GM19468 (cell line): Measurements from ENCODE around the gene ANO4.
"Not testable (repeated sequence)": the region's sequence is repeated elsewhere in the genome, so short reads cannot be mapped to it uniquely, and the experiment has no call there.

Source experiments
- ATAC-seq: cut with Tn5 transposase; IDR thresholded peaks from one replicate; pipeline ENCODE4 v1.9.1; 2021; ENCODE audit warnings: mild to moderate bottlenecking, moderate library complexity, moderate number of reproducible peaks; ENCODE audit not compliant: unreplicated experiment; ENCODE audit errors: extremely low read depth

Gene ANO4

DNA sequence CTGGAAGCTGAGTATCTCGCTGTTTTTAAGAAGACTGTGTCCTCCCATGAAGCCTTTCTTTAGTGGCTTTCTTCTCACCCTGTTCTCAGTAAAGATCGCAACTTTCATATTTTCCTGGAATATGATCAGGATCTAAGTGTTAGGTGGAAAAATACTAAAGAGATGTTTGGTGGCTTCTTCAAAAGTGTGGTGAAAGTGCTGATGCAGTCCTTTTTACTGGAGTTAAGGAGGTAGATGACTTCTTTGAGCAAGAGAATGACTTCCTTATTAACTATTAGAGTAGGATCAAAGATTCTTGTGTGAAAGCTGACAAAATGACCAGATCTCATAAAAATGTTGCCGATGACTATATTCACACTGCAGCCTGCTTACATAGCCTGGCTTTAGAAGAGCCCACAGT, 273.8 kb downstream of the ANO4 start:
- no peak for ATAC-seq

GRCh38 chr12:101068836-101069235, 274.3 kb downstream of the ANO4 start:
- ATAC-seq: no peak

DNA sequence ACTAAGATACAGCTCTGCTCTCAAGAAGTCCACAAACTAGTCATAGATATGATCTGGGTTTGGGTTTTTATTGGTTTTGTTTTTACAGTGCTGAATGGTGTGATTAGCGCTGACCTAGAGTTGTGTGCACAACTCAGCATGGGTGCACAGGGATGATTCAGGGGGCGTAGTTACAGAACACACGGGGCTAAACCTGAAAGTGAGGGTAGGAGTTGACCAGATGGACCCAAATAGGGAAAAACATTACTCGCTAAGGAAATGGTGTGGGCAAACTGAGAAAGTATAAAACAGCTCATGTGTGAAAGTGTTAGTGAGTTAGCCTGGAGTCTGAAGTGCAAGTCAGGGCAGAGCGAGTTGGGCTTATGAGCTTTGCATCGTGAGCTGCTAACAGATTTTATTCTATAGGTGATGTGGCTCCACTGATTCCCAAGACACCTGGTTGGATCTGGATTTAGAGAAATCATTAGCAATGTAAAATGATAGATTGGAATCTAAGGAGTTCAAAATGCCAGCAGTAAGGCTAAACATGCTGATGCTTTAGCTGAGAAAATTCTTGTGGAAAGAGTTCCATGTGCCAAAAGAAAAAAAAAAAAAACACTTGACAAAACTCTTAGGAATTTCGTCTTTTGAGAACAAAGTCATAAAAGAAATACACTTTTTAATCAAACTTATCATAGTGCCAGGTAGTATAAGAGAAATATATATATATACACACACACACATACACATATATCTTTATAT, 280.5 kb downstream of the ANO4 start:
- ATAC-seq: no peak

- ATAC-seq: no peak
Measured at GRCh38 chr12:101076921-101077320, 282.3 kb downstream of the ANO4 start.

DNA sequence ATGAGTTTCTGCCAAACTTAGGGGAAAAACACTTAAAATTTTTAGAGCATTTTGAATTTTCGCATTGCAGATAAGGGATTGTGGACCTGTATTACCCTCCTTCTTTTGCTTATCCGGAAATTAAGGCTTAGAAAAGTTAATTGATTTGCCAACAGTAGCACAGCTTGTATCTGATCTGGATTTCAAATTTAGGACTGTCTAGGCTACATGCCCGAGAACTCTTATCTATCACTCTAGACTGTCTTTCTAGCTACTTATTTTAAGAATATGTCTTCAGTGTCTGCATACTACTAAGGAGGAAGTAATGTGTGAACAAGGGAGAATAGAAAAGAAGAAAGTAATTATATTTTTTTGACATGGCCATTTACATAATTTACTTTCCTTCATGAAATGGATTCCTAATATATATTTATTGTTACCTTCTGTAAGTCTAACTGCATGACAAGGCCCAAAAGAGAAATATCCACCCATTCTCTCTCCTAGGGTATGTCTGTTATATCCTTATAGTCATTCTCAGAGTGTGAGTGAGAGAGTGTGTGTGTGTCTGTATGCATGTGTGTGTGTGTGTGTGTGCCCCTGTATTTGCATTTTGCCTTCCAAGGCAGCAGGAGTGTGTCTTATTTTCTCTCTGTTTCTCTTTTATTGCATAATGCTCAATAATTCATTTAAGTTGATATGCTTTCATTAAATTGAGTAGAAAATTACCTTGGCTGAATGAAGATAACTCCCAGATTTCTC, 283.4 kb downstream of the ANO4 start:
- no peak for ATAC-seq

- no peak for ATAC-seq
Measured at GRCh38 chr12:101078536-101079285, 284.1 kb downstream of the ANO4 start.

DNA sequence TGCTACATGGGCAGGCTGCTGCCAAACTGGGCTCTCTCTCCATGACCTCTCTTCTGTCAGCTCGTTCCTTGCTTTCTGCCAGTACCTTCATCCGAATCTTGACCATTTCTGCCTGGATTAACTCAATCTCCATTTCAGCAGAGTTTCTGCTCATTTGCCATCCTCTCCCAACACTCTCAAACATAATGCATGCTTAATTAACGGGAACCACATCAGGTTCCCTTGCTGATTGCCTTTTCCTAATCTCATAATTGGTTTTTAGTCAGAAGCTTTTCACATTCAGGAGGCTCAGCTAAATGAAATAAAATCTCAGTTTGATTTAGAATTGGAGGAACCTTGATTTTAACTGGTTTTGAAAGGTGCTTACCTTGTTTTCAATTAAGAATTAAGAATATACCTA, 288.1 kb downstream of the ANO4 start:
- no peak for ATAC-seq

- ATAC-seq: no peak
Measured at GRCh38 chr12:101086490-101087135, 292.0 kb downstream of the ANO4 start.

- no peak for ATAC-seq
Measured at GRCh38 chr12:101087920-101088319, 293.3 kb downstream of the ANO4 start.

DNA sequence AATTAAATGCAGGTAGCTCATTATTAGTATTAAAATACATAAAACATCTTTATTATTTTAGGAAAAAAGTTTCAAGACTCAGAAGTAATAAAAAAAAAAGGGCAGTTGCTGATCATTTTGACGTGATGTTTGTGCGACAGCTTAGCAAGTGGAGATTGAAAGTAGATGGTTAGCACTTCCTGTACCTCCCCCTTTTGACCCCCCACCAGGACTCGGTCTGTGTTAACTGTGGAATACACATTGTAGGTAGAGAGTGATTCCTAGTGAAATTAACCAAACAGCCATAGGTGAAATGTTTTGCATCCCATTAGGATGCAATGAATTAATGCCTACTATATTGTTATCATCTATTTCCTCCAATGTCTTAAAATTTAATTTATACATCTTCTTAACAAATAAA, 294.7 kb downstream of the ANO4 start:
- ATAC-seq: no peak

DNA sequence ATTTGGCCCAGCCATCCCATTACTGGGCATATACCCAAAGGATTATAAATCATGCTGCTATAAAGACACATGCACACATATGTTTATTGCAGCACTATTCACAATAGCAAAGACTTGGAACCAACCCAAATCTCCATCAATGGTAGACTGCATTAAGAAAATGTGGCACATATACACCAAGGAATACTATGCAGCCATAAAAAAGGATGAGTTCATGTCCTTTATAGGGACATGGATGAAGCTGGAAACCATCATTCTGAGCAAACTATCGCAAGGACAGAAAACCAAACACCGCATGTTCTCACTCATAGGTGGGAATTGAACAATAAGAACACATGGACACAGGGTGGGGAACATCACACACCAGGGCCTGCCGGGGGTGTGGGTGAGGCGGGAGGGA, 295.6 kb downstream of the ANO4 start:
- ATAC-seq: not testable (repeated sequence)

DNA sequence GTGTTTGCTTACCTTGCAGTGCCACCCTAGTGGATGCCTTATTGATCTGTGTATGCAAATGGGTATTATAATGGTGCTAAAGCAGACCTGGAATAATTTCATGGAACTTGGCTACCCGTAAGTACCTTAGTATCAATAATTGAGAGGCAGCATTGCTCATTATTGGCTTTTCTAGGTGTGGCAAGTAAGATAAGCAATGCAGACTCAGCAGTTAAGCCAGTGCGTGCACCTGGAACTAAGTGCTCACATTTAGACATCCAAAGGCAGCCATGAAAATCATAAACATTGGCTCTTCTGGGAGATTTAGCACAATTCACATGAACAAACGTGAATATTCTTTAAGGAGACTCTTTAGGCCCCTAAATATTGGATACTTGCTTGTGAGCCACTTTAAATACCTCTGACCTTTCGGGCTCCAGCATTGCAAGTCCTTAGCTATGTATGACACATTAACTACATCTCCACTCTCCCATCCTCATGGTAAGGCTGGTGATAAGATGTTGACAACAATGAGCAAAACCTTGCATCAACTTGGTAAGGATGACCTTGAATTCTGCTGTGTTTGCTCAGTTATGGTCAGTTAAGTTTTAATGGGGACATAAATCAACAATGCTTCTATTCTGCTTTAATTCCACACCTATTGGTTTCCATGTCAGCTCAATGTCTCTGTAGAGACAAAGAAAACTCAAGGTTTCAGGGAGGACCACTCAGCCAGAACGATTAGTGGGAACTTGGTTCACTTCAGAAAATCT, 303.4 kb downstream of the ANO4 start:
- ATAC-seq: no peak

GRCh38 chr12:101107032-101107763, 312.6 kb downstream of the ANO4 start:
- ATAC-seq: no peak

DNA sequence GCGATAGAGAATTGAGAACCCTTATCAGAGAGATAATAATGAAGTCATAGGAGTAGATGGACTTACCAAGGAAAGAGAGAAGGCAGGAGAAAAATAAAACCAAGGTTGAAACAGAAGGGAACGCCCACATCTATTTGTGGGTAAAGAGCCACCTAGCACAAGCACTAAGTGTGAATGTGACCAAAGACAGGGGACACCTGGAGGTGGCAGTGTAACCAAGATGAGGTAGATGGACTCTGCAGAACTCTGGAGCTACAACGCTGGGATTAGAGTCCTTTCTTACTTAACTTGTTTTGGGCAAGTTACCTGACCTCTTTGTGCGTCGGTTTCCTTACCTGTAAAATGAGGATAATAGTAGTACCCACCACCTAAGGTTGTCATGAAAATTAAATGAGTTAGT, 313.6 kb downstream of the ANO4 start:
- no peak for ATAC-seq

DNA sequence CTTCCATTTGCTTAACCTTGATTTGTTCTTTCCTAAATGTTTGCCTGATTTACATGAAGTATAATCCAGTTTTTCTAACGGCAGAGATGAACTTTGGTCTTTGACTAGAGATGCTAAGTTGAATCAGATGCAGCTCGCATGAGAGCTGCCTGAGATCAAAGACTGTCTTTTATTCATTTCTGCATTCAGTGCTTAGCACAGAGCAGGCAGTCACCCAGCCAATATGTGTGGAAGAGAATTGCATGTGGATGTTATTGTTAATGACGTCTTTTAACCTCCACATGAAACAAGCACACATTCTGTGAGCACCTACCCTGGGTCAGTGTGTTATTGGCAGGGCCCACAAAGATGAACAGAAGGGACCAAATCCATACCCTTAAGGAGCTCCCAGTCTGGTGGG, 316.3 kb downstream of the ANO4 start:
- ATAC-seq: no peak

- ATAC-seq: no peak
Measured at GRCh38 chr12:101111441-101111840, 316.9 kb downstream of the ANO4 start.

- ATAC-seq: no peak
Measured at GRCh38 chr12:101115326-101115725, 320.8 kb downstream of the ANO4 start.

DNA sequence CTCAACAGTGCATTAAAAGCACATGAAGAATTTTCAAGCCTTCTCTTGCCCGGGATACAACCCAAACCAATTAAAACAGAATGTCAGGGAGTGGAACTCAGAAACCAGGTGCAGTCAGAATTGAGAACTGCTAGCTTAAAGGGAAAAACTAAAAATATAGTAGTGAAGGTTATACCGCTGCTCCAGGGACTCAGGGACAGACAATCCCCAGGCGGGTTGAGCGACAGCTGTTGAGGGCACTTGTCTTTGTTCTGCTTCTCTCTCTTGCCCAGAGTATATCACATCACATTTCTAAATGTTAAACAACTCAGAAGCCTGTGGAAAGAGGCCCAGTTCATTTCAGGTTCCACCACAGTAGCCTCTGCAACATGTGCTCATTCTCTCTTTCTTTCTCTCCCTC, 322.3 kb downstream of the ANO4 start:
- ATAC-seq: no peak

DNA sequence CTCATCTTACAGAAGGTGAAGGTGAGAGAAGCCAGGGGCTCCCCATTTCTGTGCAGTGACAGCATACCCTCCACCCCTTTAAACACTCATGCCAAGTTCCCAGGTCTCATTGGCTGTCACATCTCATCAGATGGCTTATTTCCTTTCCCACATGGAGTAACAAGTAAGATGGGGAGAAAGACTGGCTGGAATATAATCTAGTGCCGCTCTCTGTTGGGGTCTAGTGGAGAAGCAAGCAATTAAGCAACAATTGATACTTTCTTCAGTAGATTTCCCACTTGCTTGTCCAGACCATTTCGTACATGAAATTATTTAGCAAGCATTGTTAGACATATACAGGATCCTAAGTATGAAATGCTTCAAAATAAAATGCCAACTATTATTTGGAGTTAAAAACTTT, 323.3 kb downstream of the ANO4 start:
- no peak for ATAC-seq
